GM18858 (cell line): ENCODE measurements around the gene AGAP1.

Source experiments
- ATAC-seq: cut with Tn5 transposase; IDR thresholded peaks from one replicate; pipeline ENCODE4 v1.9.1; 2021; ENCODE audit not compliant: unreplicated experiment

Gene AGAP1

GRCh38 chr2:236105955-236106607 lies 612.2 kb downstream of the AGAP1 start:
- ATAC-seq, result no peak

DNA sequence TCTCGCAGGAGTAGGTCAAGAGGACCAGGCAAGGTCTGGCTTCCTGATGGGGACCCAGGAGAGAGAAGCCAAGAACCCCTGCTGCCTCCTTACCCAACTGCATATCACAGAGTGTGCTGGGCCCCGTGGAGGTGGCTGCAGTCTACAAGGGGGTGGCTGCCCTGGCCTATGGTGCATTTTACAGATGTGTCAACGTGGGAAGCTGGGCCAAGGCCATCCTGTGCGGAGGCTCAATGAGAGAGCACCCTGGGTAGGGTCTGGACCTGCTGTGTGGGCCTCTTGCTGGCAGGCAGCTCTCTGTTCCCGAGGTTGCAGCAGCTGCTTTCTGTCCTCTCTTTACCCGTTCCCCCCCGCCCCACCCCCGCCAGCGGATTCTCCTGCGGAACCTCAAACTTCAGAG lies 612.9 kb downstream of the AGAP1 start:
- ATAC-seq, result no peak

- no peak for ATAC-seq
These were observed 613.7 kb downstream of the AGAP1 start for GRCh38 chr2:236107536-236107935.

GRCh38 chr2:236107942-236108625 lies 614.2 kb downstream of the AGAP1 start:
- ATAC-seq, result no peak

- no peak for ATAC-seq
These were observed 615.2 kb downstream of the AGAP1 start for GRCh38 chr2:236109061-236109460.

GRCh38 chr2:236109473-236109872 lies 615.6 kb downstream of the AGAP1 start:
- no peak for ATAC-seq

DNA sequence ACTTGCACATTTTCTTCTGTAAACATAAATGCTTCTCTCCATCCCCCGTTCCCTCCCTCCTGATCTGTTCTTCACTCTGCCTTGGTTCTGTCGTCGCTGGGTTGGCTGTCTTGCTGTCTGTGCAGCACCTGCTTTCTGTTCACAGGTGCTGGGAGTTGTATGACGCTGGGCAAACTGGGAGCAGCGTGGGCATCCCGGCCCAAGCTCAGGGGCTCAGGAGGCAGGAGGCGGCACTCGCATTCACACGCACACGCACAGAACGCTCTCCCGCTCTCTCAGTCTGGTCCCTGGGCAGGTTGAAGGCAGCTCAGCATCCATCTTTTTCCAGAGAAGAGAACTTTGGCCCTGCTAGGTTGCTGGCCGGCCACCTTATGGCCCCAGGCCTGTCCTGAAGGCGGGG lies 618.6 kb downstream of the AGAP1 start:
- ATAC-seq, result no peak

DNA sequence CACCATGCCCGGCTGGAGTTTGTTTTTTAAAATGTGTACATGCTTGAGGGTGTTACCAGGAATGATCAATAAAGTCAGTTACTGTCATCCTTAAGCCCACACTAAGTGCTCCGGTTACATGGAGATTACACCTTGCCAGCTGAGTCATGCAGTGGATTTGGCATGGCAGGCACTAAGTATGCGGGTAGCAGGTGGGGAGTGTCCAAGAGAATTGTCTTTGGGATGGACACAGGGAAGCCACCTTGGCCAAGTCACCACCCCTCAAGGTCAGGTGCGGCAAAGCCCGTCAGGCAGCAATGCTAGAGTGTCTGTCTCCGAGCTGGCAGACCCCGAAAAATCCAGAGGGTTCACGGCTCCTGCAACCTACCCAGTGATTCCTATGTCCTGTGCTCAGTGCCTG lies 619.6 kb downstream of the AGAP1 start:
- ATAC-seq, result no peak

GRCh38 chr2:236113948-236114347 lies 620.1 kb downstream of the AGAP1 start:
- no peak for ATAC-seq

DNA sequence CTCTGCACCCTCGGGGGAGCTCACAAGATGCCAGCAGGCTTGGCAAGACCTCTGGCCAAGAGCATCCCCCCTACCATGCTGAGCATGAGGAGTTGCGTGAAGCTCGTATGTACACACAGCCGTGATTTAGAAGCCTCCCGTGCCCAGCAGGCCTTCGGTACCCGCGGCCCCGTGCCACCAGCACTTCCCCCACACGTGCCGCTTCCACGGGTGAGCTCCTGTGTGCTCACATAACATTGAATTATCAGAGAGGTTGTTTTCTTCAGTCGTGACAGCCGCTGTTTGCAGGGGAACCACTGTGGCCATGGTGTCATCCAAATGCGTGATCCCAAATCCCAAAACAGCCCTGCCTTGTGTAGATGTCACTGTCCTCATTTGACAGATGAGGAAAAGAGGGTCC lies 621.1 kb downstream of the AGAP1 start:
- ATAC-seq, result no peak

DNA sequence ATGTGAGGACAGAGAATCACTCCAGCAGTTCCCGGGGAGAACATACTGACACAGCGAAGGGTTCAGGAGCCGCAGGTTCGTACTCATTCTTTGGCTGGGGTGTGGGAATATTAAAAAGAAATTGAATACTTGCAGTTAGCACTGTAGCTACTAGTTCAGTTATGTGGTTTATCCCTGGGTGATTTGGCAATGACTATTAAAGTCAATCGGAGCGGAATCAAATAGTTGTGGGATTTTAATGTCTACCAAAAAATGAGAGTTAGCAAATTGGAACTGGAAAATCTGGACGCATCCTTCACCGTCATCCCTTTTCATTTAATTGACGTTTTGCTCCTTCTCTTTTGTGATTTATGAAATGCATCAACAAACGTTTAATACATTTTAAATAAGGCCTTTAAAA lies 623.6 kb downstream of the AGAP1 start:
- ATAC-seq, result no peak

GRCh38 chr2:236117861-236118269 lies 624.0 kb downstream of the AGAP1 start:
- ATAC-seq, result no peak

GRCh38 chr2:236119003-236119402 lies 625.2 kb downstream of the AGAP1 start:
- no peak for ATAC-seq

DNA sequence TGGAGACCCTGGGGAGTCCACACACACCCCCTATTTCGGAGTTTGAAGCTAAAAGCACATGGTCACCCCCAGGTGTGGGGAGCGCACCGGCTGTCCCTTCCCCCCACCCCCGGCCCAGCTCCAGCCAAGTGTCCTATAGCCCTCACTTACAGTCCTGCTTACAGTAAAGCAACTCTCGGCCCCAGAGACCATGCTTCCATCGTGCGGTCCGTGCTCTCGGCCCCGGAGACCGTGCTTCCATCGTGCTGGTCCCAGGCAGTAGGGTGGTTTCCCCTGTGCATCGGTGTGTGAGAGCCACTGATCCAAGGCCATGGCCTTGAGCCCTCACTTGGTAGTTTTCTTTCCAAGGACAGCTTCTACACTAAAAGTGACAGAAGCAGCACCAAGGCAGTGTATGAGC lies 625.6 kb downstream of the AGAP1 start:
- ATAC-seq, result no peak

GRCh38 chr2:236120141-236120601 lies 626.3 kb downstream of the AGAP1 start:
- no peak for ATAC-seq

DNA sequence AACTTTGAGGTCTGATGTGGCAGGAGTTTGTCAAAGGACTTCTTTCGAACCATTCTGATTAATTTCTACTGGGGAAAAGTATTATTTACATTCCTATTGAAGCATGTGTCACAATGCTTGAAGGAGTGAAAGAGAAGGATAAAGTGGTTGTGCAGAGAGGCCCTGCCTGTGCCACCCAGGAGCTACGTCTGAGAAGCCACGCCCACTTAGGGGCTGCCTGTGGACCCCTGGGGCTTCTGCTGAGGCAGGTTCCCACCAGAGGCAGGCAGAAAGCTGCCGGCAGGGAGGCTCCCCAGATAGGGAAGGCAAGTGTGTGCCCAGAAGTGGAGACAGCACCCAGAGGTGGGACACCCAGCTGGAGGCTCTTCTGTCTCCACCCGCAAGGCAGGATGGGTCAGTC lies 627.0 kb downstream of the AGAP1 start:
- ATAC-seq, result no peak

DNA sequence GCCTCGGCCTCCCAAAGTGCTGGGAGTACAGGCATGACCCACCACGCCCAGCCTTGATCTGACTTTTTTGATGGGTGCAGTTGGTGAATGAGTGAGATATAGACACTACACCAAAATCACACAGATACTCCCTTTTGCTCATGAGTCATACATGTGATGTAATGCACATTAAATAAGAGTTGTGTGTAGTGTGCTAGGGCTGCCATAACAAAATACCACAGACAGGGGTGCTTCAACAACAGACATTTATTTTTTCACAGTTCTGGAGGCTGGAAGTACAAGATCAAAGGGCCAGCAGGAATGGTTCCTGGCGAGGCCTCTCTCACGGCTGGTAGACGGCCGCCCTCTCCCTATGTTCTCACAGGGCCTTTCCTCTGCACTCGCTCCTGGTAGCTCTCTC lies 627.7 kb downstream of the AGAP1 start:
- no peak for ATAC-seq

- ATAC-seq, result no peak
These were observed 628.4 kb downstream of the AGAP1 start for GRCh38 chr2:236122236-236122635.

DNA sequence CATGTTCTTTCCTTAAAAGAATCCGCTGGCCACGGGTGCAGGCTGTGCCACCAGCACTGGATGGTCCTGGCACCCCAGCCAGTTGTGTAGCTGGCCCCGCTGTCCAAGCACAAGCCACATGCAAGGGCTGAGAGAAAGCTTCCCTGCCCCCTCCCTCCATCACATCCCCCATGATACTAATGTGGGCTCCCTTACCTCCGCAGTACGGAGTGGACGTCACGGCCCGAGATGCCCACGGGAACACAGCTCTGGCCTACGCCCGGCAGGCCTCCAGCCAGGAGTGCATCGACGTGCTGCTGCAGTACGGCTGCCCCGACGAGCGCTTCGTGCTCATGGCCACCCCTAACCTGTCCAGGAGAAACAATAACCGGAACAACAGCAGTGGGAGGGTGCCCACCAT lies 629.9 kb downstream of the AGAP1 start:
- ATAC-seq, result no peak

DNA sequence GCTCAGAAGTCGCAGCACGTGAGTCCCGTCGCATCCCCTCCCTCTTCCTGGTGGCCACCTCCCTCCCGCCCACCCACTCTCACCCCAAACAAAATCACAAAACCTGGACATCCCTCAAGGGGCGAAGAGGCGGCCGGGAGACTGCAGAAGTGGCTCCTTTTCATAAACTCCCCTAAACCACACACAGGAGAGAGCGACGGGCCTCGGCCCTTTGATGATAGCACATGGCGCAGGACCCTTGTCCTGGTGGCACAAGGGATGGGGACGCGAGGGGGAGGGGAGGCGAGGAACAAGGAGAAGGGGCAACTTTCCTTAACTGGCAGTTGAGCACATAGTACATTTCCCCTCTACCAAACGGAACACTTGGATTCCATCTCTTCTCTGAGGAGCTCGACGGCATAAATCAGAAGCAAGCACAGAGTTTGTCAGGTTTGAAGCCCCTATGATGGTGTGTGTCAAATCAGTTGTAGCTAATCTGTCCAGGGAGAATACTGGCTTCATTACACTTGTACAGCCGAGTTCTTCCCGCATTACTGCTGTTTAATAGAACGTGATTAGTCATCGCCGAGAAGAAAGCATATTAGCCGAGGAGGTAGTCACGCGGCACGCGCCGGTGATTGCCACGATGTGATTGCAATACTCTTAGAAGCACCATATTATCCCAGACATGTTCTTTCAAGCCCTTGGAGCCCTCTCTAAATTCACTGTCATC lies 630.5 kb downstream of the AGAP1 start:
- ATAC-seq, result no peak

DNA sequence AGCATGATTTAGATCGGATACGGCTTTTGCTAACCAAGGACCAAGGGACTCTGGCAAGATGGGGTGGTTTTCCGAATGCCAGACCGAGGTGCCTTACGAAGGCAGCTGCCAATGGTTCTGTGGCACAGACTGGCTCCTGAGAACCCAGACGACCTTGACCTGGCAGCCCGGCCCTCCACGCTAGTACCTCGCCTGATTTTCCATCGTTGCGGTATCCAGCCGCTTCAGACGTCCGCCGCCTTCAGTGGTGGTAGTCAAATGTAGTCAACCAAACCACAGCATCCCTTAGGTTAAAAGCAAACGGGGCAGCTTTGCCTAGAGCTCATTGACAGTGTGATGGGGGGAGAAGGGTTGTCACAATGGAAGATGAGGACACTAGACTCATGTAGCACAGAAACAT lies 631.7 kb downstream of the AGAP1 start:
- no peak for ATAC-seq

GRCh38 chr2:236127010-236127409 lies 633.2 kb downstream of the AGAP1 start:
- ATAC-seq, result no peak
